Smooth muscle cell of the pulmonary artery (primary cell): ENCODE results near the gene KRT71. TPM values are rescaled to one million over a fixed set of nuclear protein-coding genes. Genes with fewer than 3 reads are reported as not detected.

Experiments
- total RNA-seq: library from RNA; depleted of rRNA; stranded (reverse); fragments of >200 nt; gene quantifications from 2 replicates; pipeline ENCODE4 v1.2.3, GENCODE V29; 2014

The KRT71 gene
- total RNA-seq: not detected in 2 replicates

DNA sequence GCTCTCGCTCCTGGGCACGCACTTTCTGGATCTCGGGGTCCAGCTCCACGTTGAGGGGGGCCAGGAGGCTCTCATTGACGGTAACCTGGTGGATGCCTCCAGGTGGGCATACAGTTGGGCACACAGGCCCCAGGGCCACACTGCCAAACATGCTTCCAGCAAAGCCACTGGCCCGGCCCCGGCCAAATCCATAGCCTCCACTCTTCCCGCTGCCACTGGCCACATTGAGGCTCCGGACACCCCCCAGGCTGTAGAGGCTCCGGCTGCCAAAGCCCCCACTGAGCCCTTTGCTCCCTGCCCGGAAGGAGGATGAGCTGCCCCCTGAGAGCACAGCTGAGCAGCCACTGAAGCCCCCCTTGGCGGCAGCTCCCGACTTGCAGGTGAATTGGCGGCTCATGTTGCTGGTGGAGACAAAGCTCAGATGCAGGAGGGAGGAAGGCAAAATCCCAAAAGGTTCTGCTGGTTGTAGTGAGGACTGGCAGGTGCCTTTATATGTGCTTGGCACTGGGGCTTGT, at the start of gene KRT71:
Gene KRT71 (minus strand): TSS at position 465 of the 515 bp plus-strand sequence. CDS start 68 bp downstream, at position 397.

DNA sequence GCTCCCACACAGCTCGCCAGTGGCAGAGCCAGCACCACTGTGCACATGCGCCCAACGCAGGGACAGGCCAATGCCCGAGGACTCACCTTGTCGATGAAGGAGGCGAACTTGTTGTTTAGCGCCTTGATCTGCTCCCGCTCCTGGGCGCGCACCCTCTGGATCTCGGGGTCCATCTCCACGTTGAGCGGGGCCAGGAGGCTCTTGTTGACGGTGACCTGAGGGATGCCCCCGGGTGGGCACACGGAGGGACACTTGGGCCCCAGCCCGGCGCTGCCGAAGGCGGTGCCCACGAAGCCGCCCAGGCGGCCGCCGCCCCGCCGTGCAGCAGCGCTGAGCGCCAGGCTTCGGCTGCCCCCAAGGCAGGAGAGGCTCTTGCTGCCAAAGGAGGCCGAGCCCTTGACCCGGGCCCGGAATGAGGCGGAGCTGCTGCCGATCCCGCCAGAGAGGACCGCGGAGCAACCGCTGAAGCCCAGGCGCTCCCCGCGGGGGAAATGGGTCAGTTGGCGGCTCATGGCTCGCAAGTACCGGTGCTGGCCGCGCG, 48.1 kb upstream of the KRT71 start, which contains the start of gene KRT72:
Gene KRT72 (minus strand): TSS at position 523 of the 541 bp plus-strand sequence. CDS start 11 bp downstream, at position 512.

DNA sequence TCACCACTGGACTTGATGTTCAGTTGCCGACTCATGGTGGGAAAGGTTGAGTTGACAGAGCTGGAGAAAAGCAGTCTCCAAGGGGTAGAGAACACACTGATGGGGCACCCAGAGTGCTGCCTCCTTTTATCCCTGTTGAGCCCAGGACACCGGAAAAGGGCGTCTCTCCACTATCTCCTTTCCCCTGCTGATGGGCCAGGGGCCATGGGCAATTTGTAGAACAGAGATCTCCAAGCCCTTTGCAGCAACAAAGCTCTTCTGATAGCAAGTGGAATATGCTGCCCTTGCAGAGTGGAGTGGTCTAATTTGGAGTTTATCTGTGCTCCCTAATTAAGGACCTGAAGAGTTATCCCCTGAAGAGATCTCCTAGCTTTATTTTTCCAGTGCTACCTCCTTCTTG, 20.8 kb upstream of the KRT71 start, which contains the start of gene KRT74:
Gene KRT74 (minus strand): TSS at position 101 of the 400 bp plus-strand sequence. CDS start 66 bp downstream, at position 35.

DNA sequence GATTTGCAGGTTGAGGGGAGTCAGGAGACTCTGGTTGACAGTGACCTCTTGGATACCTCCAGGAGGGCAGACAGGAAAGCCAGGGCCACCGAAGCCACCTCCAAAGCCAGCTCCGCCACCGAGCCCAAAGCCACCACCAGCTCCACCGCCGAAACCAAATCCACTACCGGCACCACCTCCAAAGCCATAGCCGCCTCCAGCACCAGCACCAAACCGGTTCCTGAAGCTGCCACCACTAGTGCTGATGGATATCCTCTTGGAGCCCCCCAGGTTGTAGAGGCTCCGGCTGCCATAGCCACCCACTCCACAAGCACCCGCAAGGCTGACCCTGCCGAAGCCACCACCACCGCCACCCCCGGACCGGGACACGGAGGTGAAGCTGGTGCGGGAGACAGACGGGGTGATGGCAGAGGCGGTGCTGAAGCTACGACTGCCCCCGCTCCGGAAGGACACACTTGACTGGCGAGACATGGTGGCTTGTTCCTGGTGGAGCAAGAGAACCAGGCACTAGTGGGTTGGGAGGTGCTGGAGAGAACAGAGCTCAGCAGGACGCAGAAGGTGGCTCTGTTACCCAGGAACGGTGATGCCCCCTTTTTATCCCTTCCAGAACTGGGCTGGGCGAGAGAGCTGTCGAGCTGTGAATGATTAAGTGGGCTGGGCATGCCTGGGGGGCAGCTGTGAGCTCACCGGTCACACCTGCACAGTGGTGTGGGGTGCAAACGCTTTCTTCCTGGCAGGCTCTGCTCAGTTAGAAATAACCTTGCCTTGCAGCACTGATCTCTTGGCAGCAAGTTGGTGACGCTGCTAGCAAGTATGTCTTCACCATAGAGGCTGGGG, 32.9 kb downstream of the KRT71 start, which contains the start of gene KRT5:
Gene KRT5 (minus strand): TSS at position 569 of the 837 bp plus-strand sequence. CDS start 98 bp downstream, at position 471.

Other genes starting within 250 kb of the KRT71 start
- gene KRT83, start 231.7 kb downstream of the KRT71 start, total RNA-seq: not detected in 2 replicates
- not detected in 2 replicates for gene KRT85, start 185.7 kb downstream of the KRT71 start, total RNA-seq
- not detected in 2 replicates for gene KRT84, start 167.5 kb downstream of the KRT71 start, total RNA-seq
- not detected in 2 replicates for gene KRT82, start 146.8 kb downstream of the KRT71 start, total RNA-seq
- not detected in 2 replicates for gene KRT75, start 118.8 kb downstream of the KRT71 start, total RNA-seq
- 0.20 and 0.33 TPM in 2 replicates for gene KRT6B, start 101.0 kb downstream of the KRT71 start, total RNA-seq
- 0.07 TPM in 1 of 2 replicates, not detected in the other for gene KRT6C, start 79.3 kb downstream of the KRT71 start, total RNA-seq
- gene KRT6A, start 59.9 kb downstream of the KRT71 start, total RNA-seq: 2.7 and 11.9 TPM in 2 replicates
- gene KRT5, start 32.8 kb downstream of the KRT71 start, total RNA-seq: 0.52 and 1.8 TPM in 2 replicates
- not detected in 2 replicates for gene KRT74, start 20.7 kb upstream of the KRT71 start, total RNA-seq
- not detected in 2 replicates for gene KRT72, start 48.3 kb upstream of the KRT71 start, total RNA-seq
- gene KRT73, start 65.4 kb upstream of the KRT71 start, total RNA-seq: not detected in 2 replicates
- not detected in 2 replicates for gene KRT2, start 99.1 kb upstream of the KRT71 start, total RNA-seq
- gene KRT1, start 127.3 kb upstream of the KRT71 start, total RNA-seq: not detected in 2 replicates
- gene KRT77, start 150.4 kb upstream of the KRT71 start, total RNA-seq: not detected in 2 replicates
- not detected in 2 replicates for gene KRT76, start 224.2 kb upstream of the KRT71 start, total RNA-seq
- gene KRT3, start 243.0 kb upstream of the KRT71 start, total RNA-seq: not detected in 2 replicates